ENCODE data around the gene PPP4R1.

DNA sequence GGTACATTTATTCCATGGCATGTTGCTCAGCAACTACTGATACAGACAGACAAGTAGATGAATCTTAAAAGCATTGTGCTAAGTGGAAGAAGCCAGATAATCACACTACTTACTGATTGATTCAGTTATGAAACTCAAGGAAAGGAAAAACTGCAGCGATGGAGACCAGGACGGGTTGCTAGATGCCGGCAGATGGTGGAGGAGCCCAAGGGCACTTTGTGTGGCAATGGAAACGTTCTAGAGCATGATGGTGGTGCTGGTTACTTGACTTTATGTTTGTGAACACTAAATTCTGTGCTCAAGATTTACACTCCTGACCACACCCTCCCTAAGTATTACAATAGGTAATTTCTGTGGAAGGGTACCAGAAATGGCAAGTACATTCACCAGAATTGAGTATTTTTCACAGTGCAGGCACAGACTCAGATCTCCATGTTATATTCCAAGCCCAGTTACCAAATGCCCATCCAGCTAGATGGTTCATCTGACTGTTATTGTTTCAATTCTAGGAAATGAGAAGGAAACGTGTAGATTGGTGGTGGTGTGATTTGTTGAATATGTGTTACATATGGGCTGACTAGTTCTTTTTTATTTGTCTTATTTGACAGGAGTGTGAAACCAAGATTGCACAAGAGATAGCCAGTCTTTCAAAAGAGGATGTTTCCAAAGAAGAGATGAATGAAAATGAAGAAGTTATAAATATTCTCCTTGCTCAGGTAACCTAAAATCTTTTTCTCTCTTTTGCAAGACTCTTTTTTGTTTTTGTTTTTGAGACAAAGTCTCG, 83.9 kb downstream of the PPP4R1 start:
- TF ChIP-seq, protein P1, sequence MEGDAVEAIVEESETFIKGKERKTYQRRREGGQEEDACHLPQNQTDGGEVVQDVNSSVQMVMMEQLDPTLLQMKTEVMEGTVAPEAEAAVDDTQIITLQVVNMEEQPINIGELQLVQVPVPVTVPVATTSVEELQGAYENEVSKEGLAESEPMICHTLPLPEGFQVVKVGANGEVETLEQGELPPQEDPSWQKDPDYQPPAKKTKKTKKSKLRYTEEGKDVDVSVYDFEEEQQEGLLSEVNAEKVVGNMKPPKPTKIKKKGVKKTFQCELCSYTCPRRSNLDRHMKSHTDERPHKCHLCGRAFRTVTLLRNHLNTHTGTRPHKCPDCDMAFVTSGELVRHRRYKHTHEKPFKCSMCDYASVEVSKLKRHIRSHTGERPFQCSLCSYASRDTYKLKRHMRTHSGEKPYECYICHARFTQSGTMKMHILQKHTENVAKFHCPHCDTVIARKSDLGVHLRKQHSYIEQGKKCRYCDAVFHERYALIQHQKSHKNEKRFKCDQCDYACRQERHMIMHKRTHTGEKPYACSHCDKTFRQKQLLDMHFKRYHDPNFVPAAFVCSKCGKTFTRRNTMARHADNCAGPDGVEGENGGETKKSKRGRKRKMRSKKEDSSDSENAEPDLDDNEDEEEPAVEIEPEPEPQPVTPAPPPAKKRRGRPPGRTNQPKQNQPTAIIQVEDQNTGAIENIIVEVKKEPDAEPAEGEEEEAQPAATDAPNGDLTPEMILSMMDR (IDR thresholded peaks at IDR 0.05; ENCODE audit: low read depth, low read length) = no peak
- TF ChIP-seq POLR2A (IDR thresholded peaks at IDR 0.05; ENCODE audit: extremely low read depth, insufficient read length) (no peak), MYC (IDR thresholded peaks at IDR 0.05; ENCODE audit: low read depth, low read length) (no peak), MAX (IDR thresholded peaks at IDR 0.05; ENCODE audit: low read depth, low read length) (no peak)

All from NB4 (cell line).